ENCODE measurements around the gene NCEH1. TPM values are rescaled to one million over a fixed set of nuclear protein-coding genes. Genes with fewer than 3 reads are reported as not detected.

NCEH1 gene
- total and polyA plus RNA-seq, 10 donors = 3.8 to 30.7 (median 16.9) TPM

DNA sequence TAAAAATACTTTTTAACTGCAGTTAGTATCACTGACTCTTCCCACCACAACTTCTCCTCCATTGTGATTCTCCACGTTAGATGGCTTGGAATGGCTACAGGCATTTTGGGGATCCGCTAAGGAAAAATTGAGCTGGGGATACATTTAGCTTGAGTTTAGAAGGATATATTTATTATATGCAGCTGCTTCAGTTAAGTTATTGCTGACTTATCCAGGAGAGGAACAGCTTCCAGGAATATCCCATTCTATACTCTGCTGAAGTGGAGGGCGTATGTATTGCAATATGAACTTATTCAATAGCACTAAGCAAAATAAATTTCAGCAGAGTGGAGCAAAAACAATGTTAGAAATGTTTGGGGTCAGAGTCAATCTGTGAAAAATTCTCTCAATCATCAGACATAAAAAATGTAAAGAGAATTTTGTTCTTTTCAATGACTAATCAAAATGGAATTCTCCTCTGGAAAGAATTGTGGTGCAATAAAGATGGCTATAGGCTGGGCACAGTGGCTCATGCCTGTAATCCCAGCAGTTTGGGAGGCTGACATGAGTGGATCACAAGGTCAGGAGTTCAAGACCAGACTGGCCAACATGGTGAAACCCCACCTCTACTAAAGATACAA lies 84.7 kb downstream of the NCEH1 start:
- no peak overlapping the region for H3K27ac ChIP-seq
- H3K36me3 ChIP-seq = no peaks in the 10 kb centered on the region
- H3K27me3 ChIP-seq (replicated peaks in 1 of 7) = no peaks in the 10 kb centered on the region
- 61 to 67% (median 66%) methylated on average over 3 of the region's 3 CpGs for WGBS, 5 donors
- no peaks in the 10 kb centered on the region for H3K9me3 ChIP-seq
- intact Hi-C loops (cut with DNase I; ENCODE audit: low total_unique reads) = no loop called here
- TF ChIP-seq POLR2AphosphoS5 (IDR thresholded peaks at IDR 0.05) (no peak), POLR2A (IDR thresholded peaks at IDR 0.05) (no peak)
- TF ChIP-seq, protein P1, sequence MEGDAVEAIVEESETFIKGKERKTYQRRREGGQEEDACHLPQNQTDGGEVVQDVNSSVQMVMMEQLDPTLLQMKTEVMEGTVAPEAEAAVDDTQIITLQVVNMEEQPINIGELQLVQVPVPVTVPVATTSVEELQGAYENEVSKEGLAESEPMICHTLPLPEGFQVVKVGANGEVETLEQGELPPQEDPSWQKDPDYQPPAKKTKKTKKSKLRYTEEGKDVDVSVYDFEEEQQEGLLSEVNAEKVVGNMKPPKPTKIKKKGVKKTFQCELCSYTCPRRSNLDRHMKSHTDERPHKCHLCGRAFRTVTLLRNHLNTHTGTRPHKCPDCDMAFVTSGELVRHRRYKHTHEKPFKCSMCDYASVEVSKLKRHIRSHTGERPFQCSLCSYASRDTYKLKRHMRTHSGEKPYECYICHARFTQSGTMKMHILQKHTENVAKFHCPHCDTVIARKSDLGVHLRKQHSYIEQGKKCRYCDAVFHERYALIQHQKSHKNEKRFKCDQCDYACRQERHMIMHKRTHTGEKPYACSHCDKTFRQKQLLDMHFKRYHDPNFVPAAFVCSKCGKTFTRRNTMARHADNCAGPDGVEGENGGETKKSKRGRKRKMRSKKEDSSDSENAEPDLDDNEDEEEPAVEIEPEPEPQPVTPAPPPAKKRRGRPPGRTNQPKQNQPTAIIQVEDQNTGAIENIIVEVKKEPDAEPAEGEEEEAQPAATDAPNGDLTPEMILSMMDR (IDR thresholded peaks at IDR 0.05 in 8 of 11, conservative IDR thresholded peaks at IDR 0.05 in 3 of 11) = no peak
- peaks cover 0 to 18% (median 2%) of the 10 kb centered on the region in 6 donors for H3K4me1 ChIP-seq
- no peak overlapping the region for H3K4me3 ChIP-seq
- DNase-seq = no peak

GRCh38 chr3:172625404-172625803 lies 85.5 kb downstream of the NCEH1 start:
- intact Hi-C loops (cut with DNase I; ENCODE audit: low total_unique reads) = no loop called here
- no peak overlapping the region for H3K4me3 ChIP-seq
- TF ChIP-seq POLR2AphosphoS5 (IDR thresholded peaks at IDR 0.05) (no peak), POLR2A (IDR thresholded peaks at IDR 0.05) (no peak)
- TF ChIP-seq, protein P1 (IDR thresholded peaks at IDR 0.05 in 8 of 11, conservative IDR thresholded peaks at IDR 0.05 in 3 of 11) = no peak
- H3K36me3 ChIP-seq = no peaks in the 10 kb centered on the region
- WGBS, 5 donors = 64 to 77% (median 71%) methylated on average over 2 of the region's 2 CpGs
- H3K9me3 ChIP-seq = no peaks in the 10 kb centered on the region
- peaks cover 0 to 18% (median 2%) of the 10 kb centered on the region in 6 donors for H3K4me1 ChIP-seq
- no peak for DNase-seq
- no peak overlapping the region for H3K27ac ChIP-seq
- H3K27me3 ChIP-seq (replicated peaks in 1 of 7) = no peaks in the 10 kb centered on the region

- intact Hi-C loops (cut with DNase I; ENCODE audit: low total_unique reads) = no loop called here
- TF ChIP-seq, protein P1 (IDR thresholded peaks at IDR 0.05 in 8 of 11, conservative IDR thresholded peaks at IDR 0.05 in 3 of 11) = no peak
- no peaks in the 10 kb centered on the region for H3K36me3 ChIP-seq
- no peak for DNase-seq
- no peak overlapping the region for H3K27ac ChIP-seq
- no peaks in the 10 kb centered on the region for H3K9me3 ChIP-seq
- no peaks in the 10 kb centered on the region for H3K27me3 ChIP-seq (replicated peaks in 1 of 7)
- H3K4me1 ChIP-seq = peaks cover 0 to 18% (median 2%) of the 10 kb centered on the region in 6 donors
- 86 to 94% (median 88%) methylated on average over 9 of the region's 9 CpGs for WGBS, 5 donors
- no peak overlapping the region for H3K4me3 ChIP-seq
Observed at GRCh38 chr3:172624999-172625398, 85.9 kb downstream of the NCEH1 start.

DNA sequence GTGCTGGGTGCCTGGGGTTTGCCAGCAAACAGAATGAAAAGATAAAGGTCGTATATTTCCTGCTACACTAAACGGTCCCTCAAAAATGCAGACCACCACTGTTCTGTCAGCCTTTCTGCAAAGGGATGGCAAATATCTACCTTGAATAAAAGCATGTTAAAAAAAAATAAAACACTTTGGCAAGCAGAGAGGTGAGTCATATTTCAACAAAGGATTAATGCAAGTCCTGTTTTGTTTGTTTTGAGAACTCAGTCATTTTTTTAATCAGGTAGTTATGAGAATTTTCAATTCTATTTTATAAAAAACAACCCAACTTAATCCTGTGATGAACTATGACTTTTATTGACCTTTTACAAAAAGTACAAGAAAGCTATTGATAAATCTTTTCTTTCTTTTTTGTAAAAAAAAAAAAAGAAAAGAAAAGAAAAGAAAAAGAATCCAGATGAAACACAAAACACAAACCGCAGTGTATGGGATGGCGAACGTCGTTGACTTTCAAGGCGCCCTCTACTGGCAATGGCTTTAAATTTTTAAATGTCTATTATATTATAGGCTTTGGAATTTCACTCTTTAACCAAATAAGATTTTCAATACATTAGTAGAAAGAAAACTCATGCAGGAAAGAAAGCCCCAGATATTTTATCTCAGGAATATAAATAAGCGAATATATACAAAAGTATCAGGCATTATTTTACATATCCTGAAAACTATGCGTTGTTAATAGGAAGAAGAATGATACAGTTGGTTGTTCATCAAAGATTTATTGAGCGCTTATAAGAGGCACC lies 87.8 kb downstream of the NCEH1 start:
- Histone ChIP-seq H3K27ac (no peak overlapping the region), H3K4me1 (peaks cover 0 to 18% (median 2%) of the 10 kb centered on the region in 6 donors), H3K9me3 (peaks cover 0 to 3% (median 0%) of the 10 kb centered on the region in 8 donors), H3K4me3 (no peak overlapping the region), H3K27me3 (replicated peaks in 1 of 7) (no peaks in the 10 kb centered on the region), H3K36me3 (no peaks in the 10 kb centered on the region)
- WGBS, 5 donors = 31 to 40% (median 34%) methylated on average over 10 of the region's 10 CpGs
- DNase-seq = no peak
- TF ChIP-seq, protein P1 (IDR thresholded peaks at IDR 0.05 in 8 of 11, conservative IDR thresholded peaks at IDR 0.05 in 3 of 11) = peak in 10 of 11 experiments; percentile 17 to 67 (median 52)
- no peak for TF ChIP-seq POLR2AphosphoS5 (IDR thresholded peaks at IDR 0.05)
- intact Hi-C loops (cut with DNase I; ENCODE audit: low total_unique reads) = no loop called here

Data from spleen (tissue), 11 donors.